Measurements from ENCODE around the gene CHD9NB.
"Not testable (repeated sequence)": the region's sequence is repeated elsewhere in the genome, so short reads cannot be mapped to it uniquely, and the experiment has no call there.

Gene CHD9NB

GRCh38 chr16:53048139-53048915 is 4.4 kb downstream of the CHD9NB start (continued):
- TF ChIP-seq PATZ1 (tag by site-specific recombination; IDR thresholded peaks at IDR 0.05) (no peak), GFI1B (tag by site-specific recombination; IDR thresholded peaks at IDR 0.05) (no peak)

- POLR2A ChIA-PET; H3K4me1 ChIP-seq (ENCODE audit: control insufficient read depth, insufficient read depth, low read length); H3K36me3 ChIP-seq (ENCODE audit: control insufficient read depth in 2 of 2, insufficient read depth in 1 of 2, low read length in 2 of 2); H3K4me3 ChIP-seq (ENCODE audit: low read depth, low read length); H3K9me3 ChIP-seq (ENCODE audit: control insufficient read depth, insufficient read depth, low read depth, low read length); H3K27ac ChIP-seq (ENCODE audit: extremely low read depth, low read depth, low read length); CTCF ChIA-PET: not testable (repeated sequence)
Observed at GRCh38 chr16:53047515-53047914, 5.2 kb downstream of the CHD9NB start.

GRCh38 chr16:53045341-53046220 is 7.1 kb downstream of the CHD9NB start:
- no peak overlapping the region for H3K27ac ChIP-seq (ENCODE audit: extremely low read depth, low read depth, low read length)
- H3K9me3 ChIP-seq (ENCODE audit: control insufficient read depth, insufficient read depth, low read depth, low read length): no peaks in the 10 kb centered on the region
- POLR2A ChIA-PET: no interaction called here
- no peak overlapping the region for H3K4me3 ChIP-seq (ENCODE audit: low read depth, low read length)
- no peaks in the 10 kb centered on the region for H3K36me3 ChIP-seq (ENCODE audit: control insufficient read depth in 2 of 2, insufficient read depth in 1 of 2, low read length in 2 of 2)
- no peaks in the 10 kb centered on the region for H3K4me1 ChIP-seq (ENCODE audit: control insufficient read depth, insufficient read depth, low read length)
- TF ChIP-seq ZNF23 (tag by site-specific recombination; IDR thresholded peaks at IDR 0.05; ENCODE audit: borderline replicate concordance) (no peak), PRDM10 (tag by site-specific recombination; IDR thresholded peaks at IDR 0.05) (peak; percentile 36; the same call in 1 of the 2 replicates), ZNF211 (tag by site-specific recombination; IDR thresholded peaks at IDR 0.05; ENCODE audit: low read depth) (no peak), ZIC2 (tag by site-specific recombination; IDR thresholded peaks at IDR 0.05) (no peak), ZBTB44 (tag by site-specific recombination; IDR thresholded peaks at IDR 0.05) (no peak), SCRT1 (tag by site-specific recombination; IDR thresholded peaks at IDR 0.05; ENCODE audit: borderline replicate concordance) (no peak), ZNF544 (tag by site-specific recombination; IDR thresholded peaks at IDR 0.05) (no peak), ZXDB (tag by site-specific recombination; IDR thresholded peaks at IDR 0.05) (no peak)
- CTCF ChIA-PET: no interaction called here

All from HEK293 (cell line).